ENCODE measurements around the gene NSRP1. TPM values are rescaled to one million over a fixed set of nuclear protein-coding genes. Genes with fewer than 3 reads are reported as not detected.

The NSRP1 gene
- total and polyA plus RNA-seq, 10 of the 15 experiments (the other 5 are each of a cell fraction or from before 2014, with no cell fraction given) = 12.5 to 69.7 (median 37.8) TPM

- TF ChIP-seq CHD1 (IDR thresholded peaks at IDR 0.05; ENCODE audit: low read depth, low read length) (no peak), BRCA1 (IDR thresholded peaks at IDR 0.05; ENCODE audit: low read depth, low read length) (no peak), SRF (IDR thresholded peaks at IDR 0.05; ENCODE audit: low read depth in 2 of 2, low read length in 2 of 2) (no peak), CREB1 (IDR thresholded peaks at IDR 0.05; ENCODE audit: low read depth) (no peak)
These were observed 104.7 kb downstream of the NSRP1 start (continued) for GRCh38 chr17:30221346-30221745.

DNA sequence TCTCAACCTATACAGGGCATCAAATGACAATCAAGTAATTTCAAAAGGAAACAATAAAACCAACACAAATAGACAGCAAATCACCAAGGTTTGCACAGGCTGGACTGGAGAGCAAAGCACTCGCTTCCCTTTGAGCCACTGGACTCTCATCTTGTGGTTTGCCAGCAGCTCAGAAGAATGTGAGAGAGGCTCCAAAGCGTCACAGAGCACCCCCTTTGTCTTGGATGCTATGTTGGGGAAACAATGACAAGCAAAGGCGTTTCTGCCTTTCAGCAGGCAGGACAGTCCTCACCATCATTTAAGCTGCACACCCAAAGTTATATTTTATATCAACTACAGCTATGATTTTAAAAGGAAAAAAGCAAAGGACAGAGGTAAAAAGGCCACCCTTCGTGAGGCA, 105.6 kb downstream of the NSRP1 start:
- no peak overlapping the region for H3K27ac ChIP-seq (ENCODE audit: control insufficient read depth, insufficient read depth)
- H3K4me3 ChIP-seq = no peak overlapping the region
- H3K4me1 ChIP-seq (ENCODE audit: control insufficient read depth, insufficient read depth, low read length) = peaks cover 5% of the 10 kb centered on the region; the same call in 1 of the 2 replicates
- no peaks in the 10 kb centered on the region for H3K27me3 ChIP-seq (replicated peaks in 1 of 2; ENCODE audit: control insufficient read depth in 2 of 2, insufficient read depth in 2 of 2, low read length in 1 of 2)
- intact Hi-C loops (cut with micrococcal nuclease; ENCODE audit: unreplicated experiment) = no loop called here
- ChIA-PET SMC1A (ENCODE audit: uncharacterized antibody, unreplicated experiment) (interaction anchor here (0.8 to 2.6 kb wide), 3 partner anchors 9 to 117 kb away, joined by 3 to 9 read pairs (median 6); no protein-coding TSS in a partner anchor), POLR2A (interaction anchor here (1.4 kb wide), 1 partner anchor 9 kb away, joined by 3 read pairs; no protein-coding TSS in a partner anchor), RAD21 (ENCODE audit: unreplicated experiment) (no interaction called here), CTCF (interaction anchor here (0.6 to 3.8 kb wide), 3 partner anchors 60 to 114 kb away, joined by 3 to 12 read pairs (median 3); no protein-coding TSS in a partner anchor)
- no peak for ATAC-seq
- no peak for FAIRE-seq
- H3K9ac ChIP-seq (ENCODE audit: control insufficient read depth, insufficient read depth, low read length) = no peak overlapping the region
- BruUV-seq (replicated peaks) = no TSS peak
- no peaks in the 10 kb centered on the region for H3K9me3 ChIP-seq (replicated peaks; ENCODE audit: control insufficient read depth, insufficient read depth, low read length)
- H3K4me2 ChIP-seq (ENCODE audit: control insufficient read depth, insufficient read depth) = no peak overlapping the region
- no peak overlapping the region for H2AFZ ChIP-seq (ENCODE audit: control insufficient read depth, low read depth, low read length)
- H3K79me2 ChIP-seq (ENCODE audit: control insufficient read depth, insufficient read depth, low read length) = no peaks in the 10 kb centered on the region
- no peaks in the 10 kb centered on the region for H3K36me3 ChIP-seq (ENCODE audit: control insufficient read depth in 2 of 2, insufficient read depth in 2 of 2, low read length in 1 of 2)
- no peaks in the 10 kb centered on the region for H4K20me1 ChIP-seq (ENCODE audit: control insufficient read depth, insufficient read depth)
- in situ Hi-C loops (cut with MboI) = no loop called here
- DNase-seq (ENCODE audit: low read depth, low spot score) = no peak
- 53% methylated on average over 4 of the region's 4 CpGs for WGBS (ENCODE audit: insufficient coverage, insufficient replicate concordance, low lambda C conversion rate, missing lambda C conversion rate)
- TF ChIP-seq JUND (IDR thresholded peaks at IDR 0.05; ENCODE audit: low read depth, low read length) (no peak), DPF2 (IDR thresholded peaks at IDR 0.05) (no peak), MTA2 (IDR thresholded peaks at IDR 0.05; ENCODE audit: low read depth) (no peak), PRDM15 (CRISPR knock-in tag; IDR thresholded peaks at IDR 0.05) (no peak), NFXL1 (IDR thresholded peaks at IDR 0.05; ENCODE audit: borderline replicate concordance) (no peak), ELK1 (IDR thresholded peaks at IDR 0.05; ENCODE audit: low read depth, low read length) (no peak), NKRF (conservative IDR thresholded peaks at IDR 0.05) (no peak), POLR2AphosphoS2 (IDR thresholded peaks at IDR 0.05; ENCODE audit: low read depth, low read length) (no peak), ZNF622 (IDR thresholded peaks at IDR 0.05) (no peak), SREBF2 (IDR thresholded peaks at IDR 0.05; ENCODE audit: low read length) (no peak)
- TF ChIP-seq, protein P1, sequence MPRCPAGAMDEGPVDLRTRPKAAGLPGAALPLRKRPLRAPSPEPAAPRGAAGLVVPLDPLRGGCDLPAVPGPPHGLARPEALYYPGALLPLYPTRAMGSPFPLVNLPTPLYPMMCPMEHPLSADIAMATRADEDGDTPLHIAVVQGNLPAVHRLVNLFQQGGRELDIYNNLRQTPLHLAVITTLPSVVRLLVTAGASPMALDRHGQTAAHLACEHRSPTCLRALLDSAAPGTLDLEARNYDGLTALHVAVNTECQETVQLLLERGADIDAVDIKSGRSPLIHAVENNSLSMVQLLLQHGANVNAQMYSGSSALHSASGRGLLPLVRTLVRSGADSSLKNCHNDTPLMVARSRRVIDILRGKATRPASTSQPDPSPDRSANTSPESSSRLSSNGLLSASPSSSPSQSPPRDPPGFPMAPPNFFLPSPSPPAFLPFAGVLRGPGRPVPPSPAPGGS (IDR thresholded peaks at IDR 0.05; ENCODE audit: borderline replicate concordance, insufficient read depth, low read depth, low read length, poor library complexity, severe bottlenecking) = no peak
